Measurements from ENCODE around the gene SH3RF3. TPM values are rescaled to one million over a fixed set of nuclear protein-coding genes. Genes with fewer than 3 reads are reported as not detected.

SH3RF3 gene
- total and polyA plus RNA-seq, 2 of the 13 experiments (the other 11 are each of a cell fraction or from before 2014, with no cell fraction given): 0.04 TPM; not detected in 1

- no peak for TF ChIP-seq TFE3 (CRISPR knock-in tag; IDR thresholded peaks at IDR 0.05)
- no peak for TF ChIP-seq PHB2 (IDR thresholded peaks at IDR 0.05; ENCODE audit: partially characterized antibody)
- TF ChIP-seq SNRNP70 (IDR thresholded peaks at IDR 0.05; ENCODE audit: low read depth, low read length): no peak
- no peak for TF ChIP-seq ZNF335 (CRISPR knock-in tag; IDR thresholded peaks at IDR 0.05)
- no peak for TF ChIP-seq NCOA5 (CRISPR knock-in tag; IDR thresholded peaks at IDR 0.05)
- peak; percentile 79; the same call in 1 of the 2 replicates for TF ChIP-seq KDM2A (CRISPR knock-in tag; IDR thresholded peaks at IDR 0.05; ENCODE audit: borderline replicate concordance, low read depth)
- peak; percentile 43; the same call in 1 of the 2 replicates for TF ChIP-seq FOXP4 (CRISPR knock-in tag; IDR thresholded peaks at IDR 0.05)
- TF ChIP-seq ZFP1 (CRISPR knock-in tag; IDR thresholded peaks at IDR 0.05): 0 out of 2 replicates have a peak, but pooled peaks have one; percentile 13
- no peak for TF ChIP-seq NFATC3 (CRISPR knock-in tag; IDR thresholded peaks at IDR 0.05)
- no peak for TF ChIP-seq EED (CRISPR knock-in tag; IDR thresholded peaks at IDR 0.05)
- no peak for TF ChIP-seq SP2 (CRISPR knock-in tag; IDR thresholded peaks at IDR 0.05)
- TF ChIP-seq ZNF775 (CRISPR knock-in tag; IDR thresholded peaks at IDR 0.05; ENCODE audit: borderline replicate concordance): no peak
- TF ChIP-seq RAD21 (CRISPR knock-in tag; IDR thresholded peaks at IDR 0.05): peak; percentile 97
- TF ChIP-seq ZNF709 (CRISPR knock-in tag; IDR thresholded peaks at IDR 0.05): no peak
- no peak for TF ChIP-seq ARID2 (CRISPR knock-in tag; IDR thresholded peaks at IDR 0.05; ENCODE audit: borderline replicate concordance)
- TF ChIP-seq MXD1 (CRISPR knock-in tag; IDR thresholded peaks at IDR 0.05): no peak
- no peak for TF ChIP-seq BORCS8-MEF2B (CRISPR knock-in tag; IDR thresholded peaks at IDR 0.05)
- TF ChIP-seq PBX2 (CRISPR knock-in tag; IDR thresholded peaks at IDR 0.05): no peak
- no peak for TF ChIP-seq CENPX (CRISPR knock-in tag; IDR thresholded peaks at IDR 0.05)
- TF ChIP-seq ZNF556 (CRISPR knock-in tag; IDR thresholded peaks at IDR 0.05; ENCODE audit: borderline replicate concordance): no peak
- no peak for TF ChIP-seq FOXO4 (CRISPR knock-in tag; conservative IDR thresholded peaks at IDR 0.05)
- no peak for TF ChIP-seq MYC (CRISPR knock-in tag; IDR thresholded peaks at IDR 0.05; ENCODE audit: borderline replicate concordance)
- no peak for TF ChIP-seq MXD4 (CRISPR knock-in tag; IDR thresholded peaks at IDR 0.05)
These were observed 417.1 kb downstream of the SH3RF3 start (continued) for GRCh38 chr2:109545828-109546713.
